ENCODE data around the gene CDON.

The CDON gene

GRCh38 chr11:126059238-126059781 lies 3.4 kb downstream of the CDON start:
- Histone ChIP-seq H3K27me3 (ENCODE audit: insufficient read depth, low read length, poor library complexity, severe bottlenecking) (no peaks in the 10 kb centered on the region), H3K4me3 (ENCODE audit: low read length, poor library complexity, severe bottlenecking) (no peak overlapping the region), H3F3A (ENCODE audit: low read depth) (peaks cover 7% of the 10 kb centered on the region; the same call in 1 of the 2 replicates), H3K79me2 (ENCODE audit: insufficient read depth, low read length) (no peaks in the 10 kb centered on the region), H3K4me2 (ENCODE audit: low read depth, low read length, poor library complexity, severe bottlenecking) (no peak overlapping the region), H4K20me1 (ENCODE audit: insufficient read depth, low read length, poor library complexity, severe bottlenecking) (no peaks in the 10 kb centered on the region), H2AFZ (ENCODE audit: low read length) (no peak overlapping the region), H3K4me1 (ENCODE audit: insufficient read depth, low read length, poor library complexity, severe bottlenecking) (peaks cover 21% of the 10 kb centered on the region), H3K9ac (ENCODE audit: low read depth, low read length, poor library complexity, severe bottlenecking) (no peak overlapping the region), H3K36me3 (ENCODE audit: insufficient read depth, low read length) (no peaks in the 10 kb centered on the region), H3K9me3 (ENCODE audit: insufficient read depth, low read depth, low read length) (no peaks in the 10 kb centered on the region), H3K9me2 (replicated peaks; ENCODE audit: low read depth, low read length) (no peaks in the 10 kb centered on the region)
- TF ChIP-seq EZH2phosphoT487 (IDR thresholded peaks at IDR 0.05; ENCODE audit: borderline replicate concordance) (no peak), CTCF (conservative IDR thresholded peaks at IDR 0.05; ENCODE audit: low read length) (no peak)

GRCh38 chr11:126058105-126058874 lies 4.4 kb downstream of the CDON start:
- Histone ChIP-seq H3K36me3 (ENCODE audit: insufficient read depth, low read length) (no peaks in the 10 kb centered on the region), H3K79me2 (ENCODE audit: insufficient read depth, low read length) (no peaks in the 10 kb centered on the region), H3F3A (ENCODE audit: low read depth) (peaks cover 7% of the 10 kb centered on the region; the same call in 1 of the 2 replicates), H3K4me3 (ENCODE audit: low read length, poor library complexity, severe bottlenecking) (no peak overlapping the region), H3K4me2 (ENCODE audit: low read depth, low read length, poor library complexity, severe bottlenecking) (no peak overlapping the region), H3K27me3 (ENCODE audit: insufficient read depth, low read length, poor library complexity, severe bottlenecking) (no peaks in the 10 kb centered on the region), H3K4me1 (ENCODE audit: insufficient read depth, low read length, poor library complexity, severe bottlenecking) (peaks cover 16% of the 10 kb centered on the region), H3K9me3 (ENCODE audit: insufficient read depth, low read depth, low read length) (no peaks in the 10 kb centered on the region), H4K20me1 (ENCODE audit: insufficient read depth, low read length, poor library complexity, severe bottlenecking) (no peaks in the 10 kb centered on the region), H3K9ac (ENCODE audit: low read depth, low read length, poor library complexity, severe bottlenecking) (no peak overlapping the region), H2AFZ (ENCODE audit: low read length) (no peak overlapping the region), H3K9me2 (replicated peaks; ENCODE audit: low read depth, low read length) (no peaks in the 10 kb centered on the region)
- TF ChIP-seq CTCF (conservative IDR thresholded peaks at IDR 0.05; ENCODE audit: low read length) (no peak), EZH2phosphoT487 (IDR thresholded peaks at IDR 0.05; ENCODE audit: borderline replicate concordance) (no peak)

GRCh38 chr11:126054882-126055281 lies 7.8 kb downstream of the CDON start:
- H3K4me2 ChIP-seq (ENCODE audit: low read depth, low read length, poor library complexity, severe bottlenecking) = no peak overlapping the region
- no peaks in the 10 kb centered on the region for H3K9me3 ChIP-seq (ENCODE audit: insufficient read depth, low read depth, low read length)
- H4K20me1 ChIP-seq (ENCODE audit: insufficient read depth, low read length, poor library complexity, severe bottlenecking) = no peaks in the 10 kb centered on the region
- no peaks in the 10 kb centered on the region for H3K9me2 ChIP-seq (replicated peaks; ENCODE audit: low read depth, low read length)
- H3K4me3 ChIP-seq (ENCODE audit: low read length, poor library complexity, severe bottlenecking) = no peak overlapping the region
- no peak overlapping the region for H2AFZ ChIP-seq (ENCODE audit: low read length)
- no peak overlapping the region for H3K9ac ChIP-seq (ENCODE audit: low read depth, low read length, poor library complexity, severe bottlenecking)
- no peaks in the 10 kb centered on the region for H3F3A ChIP-seq (ENCODE audit: low read depth)
- no peaks in the 10 kb centered on the region for H3K4me1 ChIP-seq (ENCODE audit: insufficient read depth, low read length, poor library complexity, severe bottlenecking)
- H3K36me3 ChIP-seq (ENCODE audit: insufficient read depth, low read length) = no peaks in the 10 kb centered on the region
- H3K79me2 ChIP-seq (ENCODE audit: insufficient read depth, low read length) = no peaks in the 10 kb centered on the region
- no peak for TF ChIP-seq EZH2phosphoT487 (IDR thresholded peaks at IDR 0.05; ENCODE audit: borderline replicate concordance)
- no peak for TF ChIP-seq CTCF (conservative IDR thresholded peaks at IDR 0.05; ENCODE audit: low read length)
- H3K27me3 ChIP-seq (ENCODE audit: insufficient read depth, low read length, poor library complexity, severe bottlenecking) = no peaks in the 10 kb centered on the region
